IMR-90 (cell line): ENCODE data around the gene MYO5A. TPM values are rescaled to one million over a fixed set of nuclear protein-coding genes. Genes with fewer than 3 reads are reported as not detected.

Experiments
- ATAC-seq: fragments of 200-7000 bp; cut with Tn5 transposase; 2 replicates; pipeline ENCODE4 v1.9.1; 2020; ENCODE audit warnings: low read depth, mild to moderate bottlenecking, moderate library complexity
- BruUV-seq: library from RNA; stranded (reverse); fragments of 400-500 nt; replicated peaks from 2 replicates; lab custom pipeline; 2021; lab: Mats Ljungman, UMichigan
- CTCF ChIA-PET: fragments of 300-600 bp; formaldehyde crosslinking; extraction: SDS; loops from one replicate; lab custom pipeline; 2021; ENCODE audit warnings: antibody characterized with exemption; lab: Yijun Ruan, JAX
- POLR2A ChIA-PET: fragments of 300-600 bp; sonication (Branson Sonifier 250); formaldehyde crosslinking; loops from one replicate; lab custom pipeline; 2022; ENCODE audit warnings: antibody characterized with exemption; ENCODE audit not compliant: unreplicated experiment; lab: Charles Lee
- DNase-seq: peaks from one replicate; pipeline ENCODE4 v3.0.0; 2013
- H2AFZ ChIP-seq: replicated peaks from 2 replicates; pipeline ENCODE3; 2013; ENCODE audit warnings: low read length, mild to moderate bottlenecking; ENCODE audit not compliant: poor library complexity
- H2AK5ac ChIP-seq: 2 replicates; pipeline ENCODE4 v1.6.1; 2013; ENCODE audit warnings: low read depth, low read length, inconsistent platforms
- H2AK9ac ChIP-seq: replicated peaks from 2 replicates; pipeline ENCODE3; 2013; ENCODE audit warnings: mild to moderate bottlenecking, low read depth, low read length, moderate library complexity; ENCODE audit not compliant: poor library complexity
- H2BK120ac ChIP-seq: 2 replicates; pipeline ENCODE4 v1.6.1; 2013; ENCODE audit warnings: low read depth, low read length, inconsistent platforms
- H2BK15ac ChIP-seq: 3 replicates; pipeline ENCODE4 v1.6.1; 2013; ENCODE audit warnings: low read depth, low read length, inconsistent platforms
- H2BK20ac ChIP-seq: 2 replicates; pipeline ENCODE4 v1.6.1; 2013; ENCODE audit warnings: low read depth, mild to moderate bottlenecking, inconsistent platforms, low read length, moderate library complexity
- H2BK5ac ChIP-seq: 2 replicates; pipeline ENCODE4 v1.6.1; 2013; ENCODE audit warnings: mild to moderate bottlenecking, low read depth, low read length, inconsistent platforms; ENCODE audit not compliant: poor library complexity, severe bottlenecking
- H3K14ac ChIP-seq: replicated peaks from 2 replicates; pipeline ENCODE4 v1.6.1; 2013; ENCODE audit warnings: low read depth, low read length, inconsistent platforms
- H3K18ac ChIP-seq: 2 replicates; pipeline ENCODE4 v1.6.1; 2013; ENCODE audit warnings: low read depth, low read length, control low read depth
- H3K23ac ChIP-seq: 2 replicates; pipeline ENCODE4 v1.6.1; 2013; ENCODE audit warnings: low read depth, low read length, inconsistent platforms
- H3K27ac ChIP-seq: 2 replicates; pipeline ENCODE4 v1.5.1; 2013; ENCODE audit warnings: mild to moderate bottlenecking, control low read depth, low read length; ENCODE audit not compliant: insufficient read depth
- H3K27me3 ChIP-seq: 2 replicates; pipeline ENCODE4 v1.6.1; 2013; ENCODE audit warnings: low read length; ENCODE audit not compliant: control insufficient read depth, insufficient read depth
- H3K36me3 ChIP-seq: 2 replicates; pipeline ENCODE4 v1.6.1; 2013; ENCODE audit warnings: low read length, mixed read lengths; ENCODE audit not compliant: control insufficient read depth, insufficient read depth
- H3K4ac ChIP-seq: 2 replicates; pipeline ENCODE4 v1.6.1; 2013; ENCODE audit warnings: low read depth, low read length, inconsistent platforms
- H3K4me1 ChIP-seq: 2 replicates; pipeline ENCODE4 v1.6.1; 2013; ENCODE audit warnings: low read length, mixed read lengths; ENCODE audit not compliant: control insufficient read depth, insufficient read depth
- H3K4me2 ChIP-seq: 2 replicates; pipeline ENCODE4 v1.6.1; 2013; ENCODE audit warnings: low read depth, mild to moderate bottlenecking, control low read depth, low read length, moderate library complexity
- H3K4me3 ChIP-seq: 2 replicates; pipeline ENCODE4 v1.5.1; 2013; ENCODE audit warnings: low read depth, mild to moderate bottlenecking, control low read depth, low read length, moderate library complexity; ENCODE audit not compliant: insufficient read depth
- H3K56ac ChIP-seq: 2 replicates; pipeline ENCODE4 v1.6.1; 2013; ENCODE audit warnings: low read length, inconsistent platforms; ENCODE audit not compliant: insufficient read depth; ENCODE audit errors: extremely low read depth
- H3K79me1 ChIP-seq, 2 experiments: 2 replicates each; pipeline ENCODE4 v1.6.1; 2013; ENCODE audit warnings: low read length in 2 of 2, inconsistent platforms in 1 of 2, low read depth in 1 of 2
- H3K9ac ChIP-seq: 2 replicates; pipeline ENCODE4 v1.6.1; 2013; ENCODE audit warnings: low read depth, low read length, control low read depth
- H3K9me1 ChIP-seq: 2 replicates; pipeline ENCODE4 v1.6.1; 2013; ENCODE audit warnings: low read length, inconsistent platforms; ENCODE audit not compliant: insufficient read depth
- H3K9me3 ChIP-seq: 2 replicates; pipeline ENCODE4 v1.6.1; 2013; ENCODE audit warnings: low read length; ENCODE audit not compliant: control insufficient read depth, insufficient read depth
- H4K20me1 ChIP-seq: 2 replicates; pipeline ENCODE4 v1.6.1; 2013; ENCODE audit warnings: low read length, inconsistent platforms; ENCODE audit not compliant: insufficient read depth
- H4K5ac ChIP-seq: 2 replicates; pipeline ENCODE4 v1.6.1; 2013; ENCODE audit warnings: mild to moderate bottlenecking, low read depth, low read length, control low read depth
- H4K8ac ChIP-seq, 2 experiments: 2 replicates each; pipeline ENCODE4 v1.6.1; 2013; ENCODE audit warnings: low read depth in 2 of 2, low read length in 2 of 2, control low read depth in 1 of 2, inconsistent platforms in 1 of 2
- H4K91ac ChIP-seq: 2 replicates; pipeline ENCODE4 v1.6.1; 2013; ENCODE audit warnings: low read depth, low read length, inconsistent platforms; ENCODE audit not compliant: insufficient read depth
- MAZ ChIP-seq: IDR thresholded peaks from 2 replicates; pipeline ENCODE4 v1.6.1; 2012; ENCODE audit warnings: low read depth, mild to moderate bottlenecking, low read length, improper control_type of control experiment, moderate library complexity, borderline replicate concordance
- MXI1 ChIP-seq: IDR thresholded peaks from 2 replicates; pipeline ENCODE4 v1.6.1; 2012; ENCODE audit warnings: low read depth, mild to moderate bottlenecking, low read length, moderate library complexity, borderline replicate concordance
- POLR2A ChIP-seq: IDR thresholded peaks from 2 replicates; pipeline ENCODE4 v1.6.1; 2012; ENCODE audit warnings: mild to moderate bottlenecking, low read depth, low read length
- RAD21 ChIP-seq: IDR thresholded peaks from 2 replicates; pipeline ENCODE4 v1.6.1; 2012; ENCODE audit warnings: low read length, improper control_type of control experiment
- WGBS, 2 experiments: methylation state at CpG; one replicate each; pipeline versions ENCODE4 v1.1.5 to v1.1.7; 2013; ENCODE audit warnings: missing lambda C conversion rate in 2 of 2; ENCODE audit not compliant: insufficient read length in 1 of 2; ENCODE audit errors: extremely low coverage in 2 of 2; 5-methylcytosine and 5-hydroxymethylcytosine counted together
- dilution Hi-C: fragments of 300-500 bp; cut with HindIII; formaldehyde crosslinking; loops from one replicate; pipeline ENCODE4 v1.14.3; 2018; ENCODE audit warnings: low sequenced_read_pairs; ENCODE audit not compliant: unreplicated experiment
- in situ Hi-C: fragments of 300-500 bp; cut with MboI; formaldehyde crosslinking; loops from 3 replicates; pipeline ENCODE4 v1.14.3; 2019; ENCODE audit warnings: low sequenced_read_pairs, inconsistent platforms, mixed read lengths
- intact Hi-C: fragments of 100-400 bp; cut with micrococcal nuclease; formaldehyde crosslinking; loops from 2 replicates; pipeline ENCODE4 v1.10.0; 2022
- polyA plus RNA-seq, 3 experiments: library from polyadenylated mRNA; depleted of rRNA; stranded (reverse); fragments of >200 nt; gene quantifications; 2 replicates each; pipeline ENCODE4 v1.2.3, GENCODE V29; 2012; ENCODE audit warnings: low replicate concordance in 1 of 3
- total RNA-seq: library from RNA; depleted of rRNA; stranded (reverse); fragments of >200 nt; gene quantifications from 2 replicates; pipeline ENCODE4 v1.2.3, GENCODE V29; 2012

The MYO5A gene
- total and polyA plus RNA-seq, 2 of the 4 experiments (the other 2 are of a cell fraction), result 19.4 to 69.2 TPM

DNA sequence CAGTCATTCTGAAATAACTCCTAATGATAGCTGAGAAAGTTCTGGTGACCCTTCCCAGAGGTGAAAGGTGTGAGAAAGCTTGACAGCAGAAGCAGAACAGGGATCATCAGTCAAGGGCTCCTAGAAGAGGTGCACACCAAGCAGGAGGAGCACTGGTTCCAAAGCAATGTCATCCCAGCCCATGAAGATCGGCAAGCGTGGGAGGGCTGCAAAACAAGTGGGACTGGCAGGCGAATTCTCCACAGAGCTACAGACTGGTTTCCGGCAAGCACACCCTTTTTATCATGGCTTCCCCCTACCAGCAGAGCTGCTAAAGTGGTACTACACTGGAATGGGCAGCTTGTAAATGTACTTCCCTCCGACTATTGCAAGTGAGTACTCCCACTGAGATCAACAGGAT, 170.7 kb downstream of the MYO5A start:
- H3K36me3 ChIP-seq, result peaks cover 11% of the 10 kb centered on the region
- H2AK5ac ChIP-seq, result no peak overlapping the region
- no peaks in the 10 kb centered on the region for H4K20me1 ChIP-seq
- no peaks in the 10 kb centered on the region for H3K27me3 ChIP-seq
- H4K8ac ChIP-seq, result no peak overlapping the region
- H3K9me1 ChIP-seq, result no peaks in the 10 kb centered on the region
- no peak overlapping the region for H4K91ac ChIP-seq
- H3K9ac ChIP-seq, result no peak overlapping the region
- no peak overlapping the region for H2BK15ac ChIP-seq
- no peaks in the 10 kb centered on the region; the same call in 1 of the 2 replicates for H3K4me1 ChIP-seq
- ChIA-PET CTCF (interaction anchor here (0.8 to 1.3 kb wide), 2 partner anchors 8 to 15 kb away, joined by 3 to 6 read pairs; no protein-coding TSS in a partner anchor), POLR2A (interaction anchor here (0.5 kb wide), 1 partner anchor 176 kb away, joined by 5 read pairs; no protein-coding TSS in a partner anchor)
- H2AFZ ChIP-seq, result no peak overlapping the region
- no peak overlapping the region for H3K14ac ChIP-seq
- H4K5ac ChIP-seq, result no peak overlapping the region
- no peak overlapping the region for H2BK120ac ChIP-seq
- H3K56ac ChIP-seq, result no peak overlapping the region
- no peaks in the 10 kb centered on the region for H3K79me1 ChIP-seq
- H3K23ac ChIP-seq, result no peak overlapping the region
- dilution Hi-C loops, result no loop called here
- H3K18ac ChIP-seq, result no peak overlapping the region
- no peak overlapping the region for H2AK9ac ChIP-seq
- no peak overlapping the region for H2BK20ac ChIP-seq
- DNase-seq (no peak), ATAC-seq (no peak)
- in situ Hi-C loops, result no loop called here
- H3K4me2 ChIP-seq, result no peak overlapping the region
- TF ChIP-seq MAZ (no peak), RAD21 (no peak), MXI1 (no peak), POLR2A (no peak)
- 90% methylated on average over 4 of the region's 5 CpGs; no CpG with 5 or more reads in 1 of the 2 experiments for WGBS, 2 experiments
- BruUV-seq, result no TSS peak
- intact Hi-C loops, result no loop called here
- H3K9me3 ChIP-seq, result no peaks in the 10 kb centered on the region
- H3K4me3 ChIP-seq, result no peak overlapping the region
- H3K4ac ChIP-seq, result no peak overlapping the region
- no peak overlapping the region for H2BK5ac ChIP-seq
- no peak overlapping the region for H3K27ac ChIP-seq
